ENCODE results near the gene PARD3B.

The PARD3B gene

GRCh38 chr2:205609113-205609512 lies 1063.8 kb downstream of the PARD3B start:
- DNase-seq (ENCODE audit: low read depth) = no peak
- TF ChIP-seq, protein P1, sequence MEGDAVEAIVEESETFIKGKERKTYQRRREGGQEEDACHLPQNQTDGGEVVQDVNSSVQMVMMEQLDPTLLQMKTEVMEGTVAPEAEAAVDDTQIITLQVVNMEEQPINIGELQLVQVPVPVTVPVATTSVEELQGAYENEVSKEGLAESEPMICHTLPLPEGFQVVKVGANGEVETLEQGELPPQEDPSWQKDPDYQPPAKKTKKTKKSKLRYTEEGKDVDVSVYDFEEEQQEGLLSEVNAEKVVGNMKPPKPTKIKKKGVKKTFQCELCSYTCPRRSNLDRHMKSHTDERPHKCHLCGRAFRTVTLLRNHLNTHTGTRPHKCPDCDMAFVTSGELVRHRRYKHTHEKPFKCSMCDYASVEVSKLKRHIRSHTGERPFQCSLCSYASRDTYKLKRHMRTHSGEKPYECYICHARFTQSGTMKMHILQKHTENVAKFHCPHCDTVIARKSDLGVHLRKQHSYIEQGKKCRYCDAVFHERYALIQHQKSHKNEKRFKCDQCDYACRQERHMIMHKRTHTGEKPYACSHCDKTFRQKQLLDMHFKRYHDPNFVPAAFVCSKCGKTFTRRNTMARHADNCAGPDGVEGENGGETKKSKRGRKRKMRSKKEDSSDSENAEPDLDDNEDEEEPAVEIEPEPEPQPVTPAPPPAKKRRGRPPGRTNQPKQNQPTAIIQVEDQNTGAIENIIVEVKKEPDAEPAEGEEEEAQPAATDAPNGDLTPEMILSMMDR (IDR thresholded peaks at IDR 0.05; ENCODE audit: control insufficient read depth, extremely low read depth, insufficient read depth) = no peak
- no peak overlapping the region for H3K4me3 ChIP-seq (ENCODE audit: low read depth, low read length)

GRCh38 chr2:205610437-205610836 lies 1065.2 kb downstream of the PARD3B start:
- TF ChIP-seq, protein P1 (IDR thresholded peaks at IDR 0.05; ENCODE audit: control insufficient read depth, extremely low read depth, insufficient read depth) = no peak
- H3K4me3 ChIP-seq (ENCODE audit: low read depth, low read length) = no peak overlapping the region
- no peak for DNase-seq (ENCODE audit: low read depth)

DNA sequence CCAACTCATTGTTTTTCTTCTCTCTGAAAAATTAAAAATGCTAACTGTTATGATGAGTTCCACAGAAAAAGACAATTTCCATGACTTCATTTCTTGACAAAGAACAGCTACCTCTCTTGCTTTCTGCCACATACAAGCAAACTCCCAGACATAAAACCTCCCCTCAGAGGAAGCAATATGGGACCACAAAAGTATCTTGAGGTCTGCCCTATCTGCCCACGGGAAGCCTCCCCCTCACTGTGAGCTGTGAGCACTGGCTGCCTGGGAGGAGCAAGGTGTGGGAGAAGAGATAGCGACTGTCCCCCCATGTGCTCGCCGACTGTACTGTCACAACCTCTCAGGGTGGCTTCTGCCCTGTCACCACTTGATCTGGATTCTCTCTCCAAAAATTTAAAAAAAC lies 1067.4 kb downstream of the PARD3B start:
- TF ChIP-seq, protein P1 (IDR thresholded peaks at IDR 0.05; ENCODE audit: control insufficient read depth, extremely low read depth, insufficient read depth) = no peak
- no peak overlapping the region for H3K4me3 ChIP-seq (ENCODE audit: low read depth, low read length)

GRCh38 chr2:205613970-205614559 lies 1068.8 kb downstream of the PARD3B start:
- TF ChIP-seq, protein P1 (IDR thresholded peaks at IDR 0.05; ENCODE audit: control insufficient read depth, extremely low read depth, insufficient read depth) = no peak
- no peak for DNase-seq (ENCODE audit: low read depth)

More for the DNA sequence above, 1067.4 kb downstream of the PARD3B start:
- no peak for DNase-seq (ENCODE audit: low read depth)

DNA sequence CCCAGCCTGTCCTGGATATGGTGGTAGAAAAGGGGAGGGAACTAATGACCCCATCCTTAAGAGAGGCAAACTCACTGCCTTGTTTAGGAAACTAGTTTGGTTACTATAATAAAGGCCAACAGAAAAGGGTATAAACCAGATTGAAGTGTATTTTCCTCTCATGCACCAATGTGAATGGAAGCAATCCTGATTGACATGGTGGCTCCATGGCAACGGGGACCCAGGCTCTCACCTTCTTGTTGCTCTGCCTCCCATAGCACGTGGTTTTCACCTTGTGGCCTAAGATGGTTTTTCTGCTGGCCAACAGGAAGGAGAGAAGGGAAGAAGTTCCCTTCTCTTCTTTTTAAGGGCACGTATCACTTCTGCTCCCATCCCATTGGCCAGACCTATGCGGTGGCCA lies 1069.7 kb downstream of the PARD3B start:
- no peak for DNase-seq (ENCODE audit: low read depth)
- no peak overlapping the region for H3K4me3 ChIP-seq (ENCODE audit: low read depth, low read length)
- TF ChIP-seq, protein P1 (IDR thresholded peaks at IDR 0.05; ENCODE audit: control insufficient read depth, extremely low read depth, insufficient read depth) = no peak

More at GRCh38 chr2:205613970-205614559, 1068.8 kb downstream of the PARD3B start:
- no peak overlapping the region for H3K4me3 ChIP-seq (ENCODE audit: low read depth, low read length)

GRCh38 chr2:205617905-205618304 lies 1072.6 kb downstream of the PARD3B start:
- H3K4me3 ChIP-seq (ENCODE audit: low read depth, low read length) = no peak overlapping the region
- TF ChIP-seq, protein P1 (IDR thresholded peaks at IDR 0.05; ENCODE audit: control insufficient read depth, extremely low read depth, insufficient read depth) = peak; percentile 36; the same call in 1 of the 2 replicates
- peak; percentile 42 for DNase-seq (ENCODE audit: low read depth)

DNA sequence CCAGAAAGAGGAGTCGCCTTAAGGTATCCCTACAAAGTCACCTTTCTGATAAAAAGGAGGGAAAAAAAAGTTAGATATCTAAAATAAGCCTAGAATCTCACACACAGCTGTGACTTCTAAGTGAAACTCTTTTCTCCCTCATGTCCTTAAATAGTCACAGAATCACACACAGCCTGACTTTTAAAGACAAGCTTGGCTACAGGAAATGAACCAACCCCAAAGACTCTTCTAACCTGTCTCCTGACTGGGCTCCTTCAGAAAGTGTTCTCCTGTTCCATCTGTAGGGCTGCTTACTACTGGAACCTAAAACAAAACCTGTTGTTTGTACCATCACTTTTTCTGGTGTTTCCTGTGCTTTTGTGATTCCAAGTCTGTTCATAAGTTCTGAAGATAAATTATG lies 1074.3 kb downstream of the PARD3B start:
- TF ChIP-seq, protein P1 (IDR thresholded peaks at IDR 0.05; ENCODE audit: control insufficient read depth, extremely low read depth, insufficient read depth) = no peak
- no peak for DNase-seq (ENCODE audit: low read depth)
- H3K4me3 ChIP-seq (ENCODE audit: low read depth, low read length) = no peak overlapping the region
